ENCODE data around the gene TRIM33. TPM values are rescaled to one million over a fixed set of nuclear protein-coding genes. Genes with fewer than 3 reads are reported as not detected.

Gene TRIM33
- total and polyA plus RNA-seq, 2 experiments from 2014 or later, result 50.3 to 51.1 TPM

- Histone ChIP-seq H3K36me3 (ENCODE audit: insufficient read depth) (no peaks in the 10 kb centered on the region; the same call in 1 of the 2 replicates), H3K9me2 (ENCODE audit: insufficient read depth) (no peaks in the 10 kb centered on the region), H3F3A (replicated peaks; ENCODE audit: low read depth) (no peaks in the 10 kb centered on the region), H2AFZ (no peak overlapping the region), H3K27ac (ENCODE audit: low read depth) (no peak overlapping the region), H3K4me2 (no peak overlapping the region), H4K20me1 (replicated peaks; ENCODE audit: insufficient read depth) (no peaks in the 10 kb centered on the region), H3K4me1 (ENCODE audit: insufficient read depth) (no peaks in the 10 kb centered on the region), H3K27me3 (ENCODE audit: insufficient read depth) (no peaks in the 10 kb centered on the region), H3K79me2 (replicated peaks; ENCODE audit: insufficient read depth) (no peaks in the 10 kb centered on the region), H3K4me3 (no peak overlapping the region)
- Mint-ChIP-seq H3K4me3 (no peak overlapping the region), H3K4me1 (no peaks in the 10 kb centered on the region), H3K27me3 (ENCODE audit: insufficient read depth, low read depth, poor library complexity) (no peaks in the 10 kb centered on the region), H3K36me3 (ENCODE audit: low read depth) (peaks cover 17% of the 10 kb centered on the region; the same call in 2 of the 3 replicates), H3K27ac (no peak overlapping the region), H3K9me3 (peaks cover 29% of the 10 kb centered on the region)
- ATAC-seq (no peak), DNase-seq (ENCODE audit: low spot score) (no peak)
- TF ChIP-seq EZH2 (IDR thresholded peaks at IDR 0.05; ENCODE audit: low read depth, unreplicated experiment) (no peak), STAT1 (IDR thresholded peaks at IDR 0.05; ENCODE audit: unreplicated experiment) (no peak), ZNF114 (CRISPR knock-in tag; IDR thresholded peaks at IDR 0.05) (no peak), POLR2AphosphoS5 (IDR thresholded peaks at IDR 0.05; ENCODE audit: low read depth) (no peak), ZNF331 (CRISPR knock-in tag; IDR thresholded peaks at IDR 0.05; ENCODE audit: low read depth) (no peak), NANOG (IDR thresholded peaks at IDR 0.05; ENCODE audit: borderline replicate concordance) (no peak), EZH2phosphoT487 (IDR thresholded peaks at IDR 0.05; ENCODE audit: unreplicated experiment) (no peak), CREB1 (CRISPR knock-in tag; IDR thresholded peaks at IDR 0.05; ENCODE audit: low read depth) (no peak), JUNB (IDR thresholded peaks at IDR 0.05; ENCODE audit: unreplicated experiment) (no peak)
- TF ChIP-seq, protein P1, sequence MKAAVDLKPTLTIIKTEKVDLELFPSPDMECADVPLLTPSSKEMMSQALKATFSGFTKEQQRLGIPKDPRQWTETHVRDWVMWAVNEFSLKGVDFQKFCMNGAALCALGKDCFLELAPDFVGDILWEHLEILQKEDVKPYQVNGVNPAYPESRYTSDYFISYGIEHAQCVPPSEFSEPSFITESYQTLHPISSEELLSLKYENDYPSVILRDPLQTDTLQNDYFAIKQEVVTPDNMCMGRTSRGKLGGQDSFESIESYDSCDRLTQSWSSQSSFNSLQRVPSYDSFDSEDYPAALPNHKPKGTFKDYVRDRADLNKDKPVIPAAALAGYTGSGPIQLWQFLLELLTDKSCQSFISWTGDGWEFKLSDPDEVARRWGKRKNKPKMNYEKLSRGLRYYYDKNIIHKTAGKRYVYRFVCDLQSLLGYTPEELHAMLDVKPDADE (IDR thresholded peaks at IDR 0.05), result no peak
- TF ChIP-seq, protein P2, sequence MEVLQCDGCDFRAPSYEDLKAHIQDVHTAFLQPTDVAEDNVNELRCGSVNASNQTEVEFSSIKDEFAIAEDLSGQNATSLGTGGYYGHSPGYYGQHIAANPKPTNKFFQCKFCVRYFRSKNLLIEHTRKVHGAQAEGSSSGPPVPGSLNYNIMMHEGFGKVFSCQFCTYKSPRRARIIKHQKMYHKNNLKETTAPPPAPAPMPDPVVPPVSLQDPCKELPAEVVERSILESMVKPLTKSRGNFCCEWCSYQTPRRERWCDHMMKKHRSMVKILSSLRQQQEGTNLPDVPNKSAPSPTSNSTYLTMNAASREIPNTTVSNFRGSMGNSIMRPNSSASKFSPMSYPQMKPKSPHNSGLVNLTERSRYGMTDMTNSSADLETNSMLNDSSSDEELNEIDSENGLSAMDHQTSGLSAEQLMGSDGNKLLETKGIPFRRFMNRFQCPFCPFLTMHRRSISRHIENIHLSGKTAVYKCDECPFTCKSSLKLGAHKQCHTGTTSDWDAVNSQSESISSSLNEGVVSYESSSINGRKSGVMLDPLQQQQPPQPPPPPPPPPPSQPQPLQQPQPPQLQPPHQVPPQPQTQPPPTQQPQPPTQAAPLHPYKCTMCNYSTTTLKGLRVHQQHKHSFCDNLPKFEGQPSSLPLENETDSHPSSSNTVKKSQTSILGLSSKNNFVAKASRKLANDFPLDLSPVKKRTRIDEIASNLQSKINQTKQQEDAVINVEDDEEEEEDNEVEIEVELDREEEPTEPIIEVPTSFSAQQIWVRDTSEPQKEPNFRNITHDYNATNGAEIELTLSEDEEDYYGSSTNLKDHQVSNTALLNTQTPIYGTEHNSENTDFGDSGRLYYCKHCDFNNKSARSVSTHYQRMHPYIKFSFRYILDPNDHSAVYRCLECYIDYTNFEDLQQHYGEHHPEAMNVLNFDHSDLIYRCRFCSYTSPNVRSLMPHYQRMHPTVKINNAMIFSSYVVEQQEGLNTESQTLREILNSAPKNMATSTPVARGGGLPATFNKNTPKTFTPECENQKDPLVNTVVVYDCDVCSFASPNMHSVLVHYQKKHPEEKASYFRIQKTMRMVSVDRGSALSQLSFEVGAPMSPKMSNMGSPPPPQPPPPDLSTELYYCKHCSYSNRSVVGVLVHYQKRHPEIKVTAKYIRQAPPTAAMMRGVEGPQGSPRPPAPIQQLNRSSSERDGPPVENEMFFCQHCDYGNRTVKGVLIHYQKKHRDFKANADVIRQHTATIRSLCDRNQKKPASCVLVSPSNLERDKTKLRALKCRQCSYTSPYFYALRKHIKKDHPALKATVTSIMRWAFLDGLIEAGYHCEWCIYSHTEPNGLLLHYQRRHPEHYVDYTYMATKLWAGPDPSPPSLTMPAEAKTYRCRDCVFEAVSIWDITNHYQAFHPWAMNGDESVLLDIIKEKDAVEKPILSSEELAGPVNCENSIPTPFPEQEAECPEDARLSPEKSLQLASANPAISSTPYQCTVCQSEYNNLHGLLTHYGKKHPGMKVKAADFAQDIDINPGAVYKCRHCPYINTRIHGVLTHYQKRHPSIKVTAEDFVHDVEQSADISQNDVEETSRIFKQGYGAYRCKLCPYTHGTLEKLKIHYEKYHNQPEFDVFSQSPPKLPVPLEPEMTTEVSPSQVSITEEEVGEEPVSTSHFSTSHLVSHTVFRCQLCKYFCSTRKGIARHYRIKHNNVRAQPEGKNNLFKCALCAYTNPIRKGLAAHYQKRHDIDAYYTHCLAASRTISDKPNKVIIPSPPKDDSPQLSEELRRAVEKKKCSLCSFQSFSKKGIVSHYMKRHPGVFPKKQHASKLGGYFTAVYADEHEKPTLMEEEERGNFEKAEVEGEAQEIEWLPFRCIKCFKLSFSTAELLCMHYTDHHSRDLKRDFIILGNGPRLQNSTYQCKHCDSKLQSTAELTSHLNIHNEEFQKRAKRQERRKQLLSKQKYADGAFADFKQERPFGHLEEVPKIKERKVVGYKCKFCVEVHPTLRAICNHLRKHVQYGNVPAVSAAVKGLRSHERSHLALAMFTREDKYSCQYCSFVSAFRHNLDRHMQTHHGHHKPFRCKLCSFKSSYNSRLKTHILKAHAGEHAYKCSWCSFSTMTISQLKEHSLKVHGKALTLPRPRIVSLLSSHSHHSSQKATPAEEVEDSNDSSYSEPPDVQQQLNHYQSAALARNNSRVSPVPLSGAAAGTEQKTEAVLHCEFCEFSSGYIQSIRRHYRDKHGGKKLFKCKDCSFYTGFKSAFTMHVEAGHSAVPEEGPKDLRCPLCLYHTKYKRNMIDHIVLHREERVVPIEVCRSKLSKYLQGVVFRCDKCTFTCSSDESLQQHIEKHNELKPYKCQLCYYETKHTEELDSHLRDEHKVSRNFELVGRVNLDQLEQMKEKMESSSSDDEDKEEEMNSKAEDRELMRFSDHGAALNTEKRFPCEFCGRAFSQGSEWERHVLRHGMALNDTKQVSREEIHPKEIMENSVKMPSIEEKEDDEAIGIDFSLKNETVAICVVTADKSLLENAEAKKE (CRISPR knock-in tag; IDR thresholded peaks at IDR 0.05), result no peak
- TF ChIP-seq, protein P3, sequence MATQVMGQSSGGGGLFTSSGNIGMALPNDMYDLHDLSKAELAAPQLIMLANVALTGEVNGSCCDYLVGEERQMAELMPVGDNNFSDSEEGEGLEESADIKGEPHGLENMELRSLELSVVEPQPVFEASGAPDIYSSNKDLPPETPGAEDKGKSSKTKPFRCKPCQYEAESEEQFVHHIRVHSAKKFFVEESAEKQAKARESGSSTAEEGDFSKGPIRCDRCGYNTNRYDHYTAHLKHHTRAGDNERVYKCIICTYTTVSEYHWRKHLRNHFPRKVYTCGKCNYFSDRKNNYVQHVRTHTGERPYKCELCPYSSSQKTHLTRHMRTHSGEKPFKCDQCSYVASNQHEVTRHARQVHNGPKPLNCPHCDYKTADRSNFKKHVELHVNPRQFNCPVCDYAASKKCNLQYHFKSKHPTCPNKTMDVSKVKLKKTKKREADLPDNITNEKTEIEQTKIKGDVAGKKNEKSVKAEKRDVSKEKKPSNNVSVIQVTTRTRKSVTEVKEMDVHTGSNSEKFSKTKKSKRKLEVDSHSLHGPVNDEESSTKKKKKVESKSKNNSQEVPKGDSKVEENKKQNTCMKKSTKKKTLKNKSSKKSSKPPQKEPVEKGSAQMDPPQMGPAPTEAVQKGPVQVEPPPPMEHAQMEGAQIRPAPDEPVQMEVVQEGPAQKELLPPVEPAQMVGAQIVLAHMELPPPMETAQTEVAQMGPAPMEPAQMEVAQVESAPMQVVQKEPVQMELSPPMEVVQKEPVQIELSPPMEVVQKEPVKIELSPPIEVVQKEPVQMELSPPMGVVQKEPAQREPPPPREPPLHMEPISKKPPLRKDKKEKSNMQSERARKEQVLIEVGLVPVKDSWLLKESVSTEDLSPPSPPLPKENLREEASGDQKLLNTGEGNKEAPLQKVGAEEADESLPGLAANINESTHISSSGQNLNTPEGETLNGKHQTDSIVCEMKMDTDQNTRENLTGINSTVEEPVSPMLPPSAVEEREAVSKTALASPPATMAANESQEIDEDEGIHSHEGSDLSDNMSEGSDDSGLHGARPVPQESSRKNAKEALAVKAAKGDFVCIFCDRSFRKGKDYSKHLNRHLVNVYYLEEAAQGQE (IDR thresholded peaks at IDR 0.05; ENCODE audit: unreplicated experiment), result no peak
- TF ChIP-seq, protein P4, sequence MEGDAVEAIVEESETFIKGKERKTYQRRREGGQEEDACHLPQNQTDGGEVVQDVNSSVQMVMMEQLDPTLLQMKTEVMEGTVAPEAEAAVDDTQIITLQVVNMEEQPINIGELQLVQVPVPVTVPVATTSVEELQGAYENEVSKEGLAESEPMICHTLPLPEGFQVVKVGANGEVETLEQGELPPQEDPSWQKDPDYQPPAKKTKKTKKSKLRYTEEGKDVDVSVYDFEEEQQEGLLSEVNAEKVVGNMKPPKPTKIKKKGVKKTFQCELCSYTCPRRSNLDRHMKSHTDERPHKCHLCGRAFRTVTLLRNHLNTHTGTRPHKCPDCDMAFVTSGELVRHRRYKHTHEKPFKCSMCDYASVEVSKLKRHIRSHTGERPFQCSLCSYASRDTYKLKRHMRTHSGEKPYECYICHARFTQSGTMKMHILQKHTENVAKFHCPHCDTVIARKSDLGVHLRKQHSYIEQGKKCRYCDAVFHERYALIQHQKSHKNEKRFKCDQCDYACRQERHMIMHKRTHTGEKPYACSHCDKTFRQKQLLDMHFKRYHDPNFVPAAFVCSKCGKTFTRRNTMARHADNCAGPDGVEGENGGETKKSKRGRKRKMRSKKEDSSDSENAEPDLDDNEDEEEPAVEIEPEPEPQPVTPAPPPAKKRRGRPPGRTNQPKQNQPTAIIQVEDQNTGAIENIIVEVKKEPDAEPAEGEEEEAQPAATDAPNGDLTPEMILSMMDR (conservative IDR thresholded peaks at IDR 0.05; ENCODE audit: low read depth in 2 of 2), result no peak
These were observed 151.2 kb downstream of the TRIM33 start for GRCh38 chr1:114359791-114360190.

Measured in GM23338 (cell line).